Prostate gland (tissue), 2 donors: Measurements from ENCODE around the gene TMEM63C. TPM values are rescaled to one million over a fixed set of nuclear protein-coding genes. Genes with fewer than 3 reads are reported as not detected.

Source experiments
- DNase-seq: peaks from one replicate; pipeline ENCODE4 v3.0.0-alpha.2; 2019; ENCODE audit warnings: low spot score
- H3K27ac ChIP-seq, 2 donors: fragments of 200-600 bp; sonication (generic); 2 replicates each; pipeline ENCODE4 v1.5.1; 2017 to 2019
- H3K27me3 ChIP-seq: fragments of 200-600 bp; sonication (generic); replicated peaks from 2 replicates; pipeline ENCODE4 v1.5.1; 2019; ENCODE audit not compliant: insufficient read depth
- H3K36me3 ChIP-seq, 2 donors: fragments of 200-600 bp; sonication (generic); 1 replicate in 1 of 2; 2 replicates in 1 of 2; pipeline versions ENCODE4 v1.5.1 to v1.8.1; 2017 to 2019
- H3K4me1 ChIP-seq: fragments of 200-600 bp; sonication (generic); replicated peaks from 2 replicates; pipeline ENCODE4 v1.5.1; 2019
- H3K4me3 ChIP-seq, 2 donors: fragments of 200-600 bp; sonication (generic); 2 replicates each; pipeline ENCODE4 v1.5.1; 2017 to 2019
- H3K9me3 ChIP-seq: fragments of 200-600 bp; sonication (generic); 2 replicates; pipeline ENCODE4 v1.5.1; 2017
- CTCF ChIP-seq, 4 experiments: fragments of 200-600 bp in 2 of 4; fragments of 450-650 bp in 2 of 4; sonication (generic) in 2 of 4; IDR thresholded peaks; 1 replicate in 3 of 4; 2 replicates in 1 of 4; pipeline ENCODE4 v1.5.1; 2016 to 2019; ENCODE audit warnings: antibody characterized with exemption in 4 of 4, mild to moderate bottlenecking in 2 of 4, moderate library complexity in 2 of 4
- POLR2A ChIP-seq: fragments of 450-650 bp; IDR thresholded peaks from one replicate; pipeline ENCODE4 v1.6.1; 2016; ENCODE audit warnings: antibody characterized with exemption, mild to moderate bottlenecking
- POLR2AphosphoS5 ChIP-seq: sonication (generic); formaldehyde crosslinking; IDR thresholded peaks from one replicate; pipeline ENCODE4 v1.6.1; 2017; ENCODE audit warnings: antibody characterized with exemption
- WGBS: methylation state at CpG from one replicate; pipeline ENCODE4 v1.1.5; 2018; 5-methylcytosine and 5-hydroxymethylcytosine counted together
- intact Hi-C: fragments of 100-400 bp; cut with DNase I; formaldehyde crosslinking; loops from one replicate; pipeline ENCODE4 v1.14.2; 2022
- total RNA-seq, 2 donors: library from RNA; depleted of rRNA; stranded (reverse); fragments of >200 nt; gene quantifications; one replicate each; pipeline ENCODE4 v1.1.0, GENCODE V29; 2016

Gene TMEM63C
- total RNA-seq, 2 donors from 2014 or later = 2.0 to 7.8 TPM

- intact Hi-C loops = no loop called here
- no peak overlapping the region for H3K27ac ChIP-seq
- no peak for TF ChIP-seq POLR2A
- no peak for TF ChIP-seq POLR2AphosphoS5
- no peak for TF ChIP-seq CTCF (IDR thresholded peaks at IDR 0.05)
- no peak overlapping the region for H3K4me3 ChIP-seq
- no peak for DNase-seq
- WGBS = 71% methylated on average over 12 of the region's 12 CpGs
- no peaks in the 10 kb centered on the region for H3K36me3 ChIP-seq
- no peaks in the 10 kb centered on the region for H3K4me1 ChIP-seq
- no peaks in the 10 kb centered on the region for H3K27me3 ChIP-seq
- H3K9me3 ChIP-seq = no peaks in the 10 kb centered on the region
Observed at GRCh38 chr14:77199590-77199989, 18.0 kb downstream of the TMEM63C start.

DNA sequence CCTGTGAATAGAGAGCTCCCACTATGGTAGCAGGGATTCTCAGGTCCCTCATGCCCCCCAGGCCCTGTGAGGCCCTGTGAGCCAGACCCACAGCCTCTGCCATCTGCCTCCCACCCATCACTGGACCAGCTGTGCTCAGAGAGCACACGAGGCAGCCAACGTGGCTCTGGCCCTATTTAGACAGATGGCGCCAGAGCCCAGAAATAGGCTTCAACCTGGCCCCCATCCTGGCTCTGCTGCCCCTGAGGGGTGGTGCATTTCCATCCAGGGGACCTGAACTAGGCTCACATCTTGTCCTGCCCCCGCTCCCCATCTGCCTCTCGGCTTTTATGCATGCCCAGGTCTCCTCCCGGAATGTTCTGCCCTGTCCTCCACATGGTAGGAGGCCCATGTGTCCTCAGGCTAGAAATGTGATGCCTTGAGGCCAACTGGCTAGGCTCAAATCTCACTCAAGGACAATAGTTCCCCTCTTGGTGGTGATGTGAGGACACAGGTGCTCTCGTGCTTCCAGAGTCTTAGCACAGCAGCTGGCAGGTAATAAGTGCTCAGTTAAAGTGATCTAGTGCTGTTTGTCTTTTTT, 18.9 kb downstream of the TMEM63C start:
- Histone ChIP-seq H3K27ac (no peak overlapping the region), H3K27me3 (no peaks in the 10 kb centered on the region), H3K4me3 (no peak overlapping the region), H3K4me1 (no peaks in the 10 kb centered on the region), H3K9me3 (no peaks in the 10 kb centered on the region), H3K36me3 (no peaks in the 10 kb centered on the region)
- 49% methylated on average over 7 of the region's 7 CpGs for WGBS
- intact Hi-C loops = no loop called here
- no peak for TF ChIP-seq CTCF (IDR thresholded peaks at IDR 0.05)
- TF ChIP-seq POLR2AphosphoS5 = no peak
- no peak for TF ChIP-seq POLR2A
- DNase-seq = no peak

DNA sequence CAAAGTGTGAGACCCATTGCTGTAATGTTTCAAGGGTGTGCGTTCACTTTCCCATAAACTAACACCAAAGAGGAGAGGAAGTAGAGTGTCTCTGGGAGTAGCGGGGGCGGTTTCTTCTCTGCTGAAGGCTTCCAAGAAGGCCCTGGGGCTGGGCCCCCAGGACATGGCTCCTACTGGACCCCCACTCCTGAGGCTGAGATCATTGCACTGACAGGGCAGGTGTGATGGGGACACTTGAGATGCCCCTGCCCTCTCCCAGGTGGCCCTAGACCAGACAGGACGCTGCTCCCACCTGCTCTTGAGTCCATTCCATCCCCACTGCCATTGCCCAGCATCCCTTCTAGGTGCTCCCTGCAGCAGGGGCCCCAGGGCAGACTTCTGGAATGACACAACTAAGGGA, 20.1 kb downstream of the TMEM63C start:
- WGBS = 77% methylated on average over 4 of the region's 4 CpGs

GRCh38 chr14:77203611-77204458, 22.2 kb downstream of the TMEM63C start:
- TF ChIP-seq CTCF (IDR thresholded peaks at IDR 0.05) = no peak
- no peaks in the 10 kb centered on the region for H3K27me3 ChIP-seq
- no peak overlapping the region for H3K4me3 ChIP-seq
- DNase-seq = no peak
- H3K36me3 ChIP-seq = no peaks in the 10 kb centered on the region
- WGBS = 22% methylated on average over 5 of the region's 5 CpGs
- intact Hi-C loops = no loop called here
- no peaks in the 10 kb centered on the region for H3K4me1 ChIP-seq
- no peak overlapping the region for H3K27ac ChIP-seq
- no peaks in the 10 kb centered on the region for H3K9me3 ChIP-seq

More for the DNA sequence above, 20.1 kb downstream of the TMEM63C start:
- Histone ChIP-seq H3K36me3 (no peaks in the 10 kb centered on the region), H3K4me3 (no peak overlapping the region), H3K9me3 (no peaks in the 10 kb centered on the region), H3K27ac (no peak overlapping the region), H3K27me3 (no peaks in the 10 kb centered on the region), H3K4me1 (no peaks in the 10 kb centered on the region)
- TF ChIP-seq POLR2AphosphoS5 = no peak
- intact Hi-C loops = no loop called here
- no peak for DNase-seq

- H3K4me3 ChIP-seq = no peak overlapping the region
- 29% methylated on average over 6 of the region's 6 CpGs for WGBS
- TF ChIP-seq CTCF (IDR thresholded peaks at IDR 0.05) (no peak), POLR2AphosphoS5 (peak; percentile 58)
Observed at GRCh38 chr14:77204459-77204771, 22.8 kb downstream of the TMEM63C start.

More at GRCh38 chr14:77204459-77204771, 22.8 kb downstream of the TMEM63C start:
- DNase-seq = peak; percentile 14
- Histone ChIP-seq H3K4me1 (no peaks in the 10 kb centered on the region), H3K27ac (no peak overlapping the region), H3K9me3 (no peaks in the 10 kb centered on the region), H3K36me3 (no peaks in the 10 kb centered on the region), H3K27me3 (no peaks in the 10 kb centered on the region)
- intact Hi-C loops = no loop called here
